PFSK-1 (cell line): ENCODE measurements around the gene NFAM1.

ENCODE experiments used
- FOXP2 ChIP-seq: optimal IDR thresholded peaks from 2 replicates; pipeline ENCODE3; 2011; ENCODE audit warnings: borderline replicate concordance, control low read depth, inconsistent platforms; ENCODE audit not compliant: insufficient read depth; ENCODE audit errors: extremely low read length, extremely low read depth
- POLR2AphosphoS5 ChIP-seq: IDR thresholded peaks from 2 replicates; pipeline ENCODE4 v1.6.1; 2012; ENCODE audit warnings: low read depth, mild to moderate bottlenecking, control low read depth, low read length, moderate library complexity
- SIN3A ChIP-seq: IDR thresholded peaks from 2 replicates; pipeline ENCODE4 v1.6.1; 2012; ENCODE audit warnings: mild to moderate bottlenecking, low read length, moderate library complexity, borderline replicate concordance; ENCODE audit not compliant: insufficient read depth
- TAF1 ChIP-seq: IDR thresholded peaks from 2 replicates; pipeline ENCODE4 v1.6.1; 2012; ENCODE audit warnings: low read length, control low read depth, borderline replicate concordance; ENCODE audit not compliant: insufficient read depth
- TF ChIP-seq, protein P1 (sequence below), 2 experiments: IDR thresholded peaks; 2 replicates each; pipeline versions ENCODE4 v1.6.1 to v1.8.0; 2011 to 2012; ENCODE audit warnings: low read depth in 2 of 2, low read length in 2 of 2, control low read depth in 1 of 2, inconsistent platforms in 1 of 2, mild to moderate bottlenecking in 1 of 2, moderate library complexity in 1 of 2; ENCODE audit not compliant: insufficient read depth in 1 of 2

Gene NFAM1

GRCh38 chr22:42410708-42411107, 21.5 kb downstream of the NFAM1 start:
- TF ChIP-seq SIN3A, result no peak
- TF ChIP-seq, protein P1, sequence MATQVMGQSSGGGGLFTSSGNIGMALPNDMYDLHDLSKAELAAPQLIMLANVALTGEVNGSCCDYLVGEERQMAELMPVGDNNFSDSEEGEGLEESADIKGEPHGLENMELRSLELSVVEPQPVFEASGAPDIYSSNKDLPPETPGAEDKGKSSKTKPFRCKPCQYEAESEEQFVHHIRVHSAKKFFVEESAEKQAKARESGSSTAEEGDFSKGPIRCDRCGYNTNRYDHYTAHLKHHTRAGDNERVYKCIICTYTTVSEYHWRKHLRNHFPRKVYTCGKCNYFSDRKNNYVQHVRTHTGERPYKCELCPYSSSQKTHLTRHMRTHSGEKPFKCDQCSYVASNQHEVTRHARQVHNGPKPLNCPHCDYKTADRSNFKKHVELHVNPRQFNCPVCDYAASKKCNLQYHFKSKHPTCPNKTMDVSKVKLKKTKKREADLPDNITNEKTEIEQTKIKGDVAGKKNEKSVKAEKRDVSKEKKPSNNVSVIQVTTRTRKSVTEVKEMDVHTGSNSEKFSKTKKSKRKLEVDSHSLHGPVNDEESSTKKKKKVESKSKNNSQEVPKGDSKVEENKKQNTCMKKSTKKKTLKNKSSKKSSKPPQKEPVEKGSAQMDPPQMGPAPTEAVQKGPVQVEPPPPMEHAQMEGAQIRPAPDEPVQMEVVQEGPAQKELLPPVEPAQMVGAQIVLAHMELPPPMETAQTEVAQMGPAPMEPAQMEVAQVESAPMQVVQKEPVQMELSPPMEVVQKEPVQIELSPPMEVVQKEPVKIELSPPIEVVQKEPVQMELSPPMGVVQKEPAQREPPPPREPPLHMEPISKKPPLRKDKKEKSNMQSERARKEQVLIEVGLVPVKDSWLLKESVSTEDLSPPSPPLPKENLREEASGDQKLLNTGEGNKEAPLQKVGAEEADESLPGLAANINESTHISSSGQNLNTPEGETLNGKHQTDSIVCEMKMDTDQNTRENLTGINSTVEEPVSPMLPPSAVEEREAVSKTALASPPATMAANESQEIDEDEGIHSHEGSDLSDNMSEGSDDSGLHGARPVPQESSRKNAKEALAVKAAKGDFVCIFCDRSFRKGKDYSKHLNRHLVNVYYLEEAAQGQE (IDR thresholded peaks at IDR 0.05; ENCODE audit: insufficient read depth in 1 of 2, low read depth in 2 of 2, low read length in 2 of 2), result no peak
- no peak for TF ChIP-seq FOXP2
- TF ChIP-seq POLR2AphosphoS5, result no peak
- no peak for TF ChIP-seq TAF1

- no peak for TF ChIP-seq TAF1
Measured at GRCh38 chr22:42408810-42409529, 23.2 kb downstream of the NFAM1 start.

DNA sequence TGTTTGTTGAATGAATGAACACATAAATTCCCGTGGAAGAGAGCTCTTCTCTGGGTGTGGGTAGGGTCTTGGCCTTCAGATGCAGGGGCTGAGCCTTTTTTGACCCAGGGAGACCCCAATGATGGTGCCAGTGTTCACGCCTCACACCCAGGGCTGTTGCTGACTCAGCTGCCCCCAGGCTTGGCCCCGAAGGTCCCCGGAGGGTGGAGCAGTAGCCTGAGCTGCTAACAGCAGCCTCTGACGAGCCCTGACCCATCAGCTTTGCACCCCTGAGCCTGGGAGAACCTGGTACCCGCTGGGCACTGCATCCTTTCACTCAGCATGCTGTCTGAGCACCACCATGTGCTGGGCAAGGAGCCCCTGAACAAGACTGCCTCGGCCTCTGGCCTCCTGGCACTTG, 23.9 kb downstream of the NFAM1 start:
- no peak for TF ChIP-seq POLR2AphosphoS5
- no peak for TF ChIP-seq FOXP2
- no peak for TF ChIP-seq TAF1
- TF ChIP-seq, protein P1 (IDR thresholded peaks at IDR 0.05; ENCODE audit: insufficient read depth in 1 of 2, low read depth in 2 of 2, low read length in 2 of 2), result no peak
- no peak for TF ChIP-seq SIN3A

DNA sequence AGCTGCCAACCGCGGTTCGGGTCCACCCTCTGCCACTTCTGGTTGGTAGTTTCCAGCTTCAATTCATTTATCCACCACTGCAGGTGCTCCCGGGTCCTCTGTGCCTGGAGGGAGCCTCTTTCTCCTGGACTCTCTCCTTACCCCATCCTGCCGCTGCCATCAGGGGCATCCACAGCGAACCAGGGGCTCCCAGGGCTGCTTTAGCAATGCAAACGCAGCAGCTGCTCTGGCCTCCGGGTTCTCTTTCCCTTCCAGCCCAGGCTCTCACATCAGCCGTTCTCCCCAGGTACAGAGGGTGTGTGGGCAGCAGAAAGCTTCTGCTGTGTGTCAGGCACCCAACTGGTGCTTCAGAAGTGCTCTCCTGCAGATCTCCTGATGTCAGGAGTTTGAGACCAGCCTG, 27.9 kb downstream of the NFAM1 start:
- TF ChIP-seq SIN3A (no peak), FOXP2 (no peak), POLR2AphosphoS5 (no peak)

- TF ChIP-seq TAF1 (no peak), POLR2AphosphoS5 (no peak), FOXP2 (no peak), SIN3A (no peak)
- TF ChIP-seq, protein P1 (IDR thresholded peaks at IDR 0.05; ENCODE audit: insufficient read depth in 1 of 2, low read depth in 2 of 2, low read length in 2 of 2), result no peak
Measured at GRCh38 chr22:42401535-42402334, 30.5 kb downstream of the NFAM1 start.

- TF ChIP-seq FOXP2, result no peak
- TF ChIP-seq, protein P1 (IDR thresholded peaks at IDR 0.05; ENCODE audit: insufficient read depth in 1 of 2, low read depth in 2 of 2, low read length in 2 of 2), result no peak
- no peak for TF ChIP-seq POLR2AphosphoS5
- TF ChIP-seq SIN3A, result no peak
- no peak for TF ChIP-seq TAF1
Measured at GRCh38 chr22:42400811-42401534, 31.2 kb downstream of the NFAM1 start.
